ENCODE results near the gene KDM4B. TPM values are rescaled to one million over a fixed set of nuclear protein-coding genes. Genes with fewer than 3 reads are reported as not detected.

The KDM4B gene
- polyA plus RNA-seq, 3 donors = 6.4 to 22.7 (median 12.7) TPM

DNA sequence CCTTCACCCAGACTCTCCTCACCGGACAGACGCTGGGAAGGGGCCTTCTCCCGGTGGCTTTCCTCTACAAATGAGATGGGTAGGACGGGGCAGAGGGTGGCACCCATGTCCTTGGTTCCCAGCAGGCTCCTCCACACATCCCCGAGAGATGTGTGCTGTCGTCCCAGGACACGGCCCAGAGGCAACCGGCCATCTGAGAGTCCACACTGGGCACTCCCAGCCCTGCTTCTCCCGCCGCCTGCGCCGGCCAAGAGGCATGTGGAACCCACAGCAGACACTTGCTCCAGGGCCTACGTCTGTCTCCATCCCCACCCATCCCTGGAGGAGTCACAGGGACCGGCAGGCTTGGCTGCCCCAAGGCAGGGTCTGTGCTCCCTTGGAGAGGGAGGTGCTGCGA lies 179.9 kb downstream of the KDM4B start:
- H3K27ac Mint-ChIP-seq = no peak overlapping the region
- no peak overlapping the region for H3K27ac ChIP-seq (ENCODE audit: low read depth in 1 of 2, low read length in 2 of 2)
- peaks cover 45 to 60% of the 10 kb centered on the region in 2 donors for H3K36me3 ChIP-seq (replicated peaks in 1 of 2; ENCODE audit: control insufficient read depth in 1 of 2, insufficient read depth in 2 of 2, low read length in 2 of 2)
- H3K4me1 Mint-ChIP-seq = no peaks in the 10 kb centered on the region
- no peak overlapping the region for H2AFZ ChIP-seq (ENCODE audit: insufficient read depth, low read depth, low read length, poor library complexity, severe bottlenecking)
- TF ChIP-seq, protein P1, sequence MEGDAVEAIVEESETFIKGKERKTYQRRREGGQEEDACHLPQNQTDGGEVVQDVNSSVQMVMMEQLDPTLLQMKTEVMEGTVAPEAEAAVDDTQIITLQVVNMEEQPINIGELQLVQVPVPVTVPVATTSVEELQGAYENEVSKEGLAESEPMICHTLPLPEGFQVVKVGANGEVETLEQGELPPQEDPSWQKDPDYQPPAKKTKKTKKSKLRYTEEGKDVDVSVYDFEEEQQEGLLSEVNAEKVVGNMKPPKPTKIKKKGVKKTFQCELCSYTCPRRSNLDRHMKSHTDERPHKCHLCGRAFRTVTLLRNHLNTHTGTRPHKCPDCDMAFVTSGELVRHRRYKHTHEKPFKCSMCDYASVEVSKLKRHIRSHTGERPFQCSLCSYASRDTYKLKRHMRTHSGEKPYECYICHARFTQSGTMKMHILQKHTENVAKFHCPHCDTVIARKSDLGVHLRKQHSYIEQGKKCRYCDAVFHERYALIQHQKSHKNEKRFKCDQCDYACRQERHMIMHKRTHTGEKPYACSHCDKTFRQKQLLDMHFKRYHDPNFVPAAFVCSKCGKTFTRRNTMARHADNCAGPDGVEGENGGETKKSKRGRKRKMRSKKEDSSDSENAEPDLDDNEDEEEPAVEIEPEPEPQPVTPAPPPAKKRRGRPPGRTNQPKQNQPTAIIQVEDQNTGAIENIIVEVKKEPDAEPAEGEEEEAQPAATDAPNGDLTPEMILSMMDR (IDR thresholded peaks at IDR 0.05) = no peak
- no peak for DNase-seq
- no peaks in the 10 kb centered on the region for H3K4me1 ChIP-seq (ENCODE audit: control insufficient read depth in 1 of 2, insufficient read depth in 2 of 2, low read length in 2 of 2)
- no peak overlapping the region for H3K4me2 ChIP-seq (replicated peaks; ENCODE audit: extremely low read depth, low read length, poor library complexity, severe bottlenecking)
- intact Hi-C loops (cut with micrococcal nuclease) = no loop called here
- peaks cover 0 to 2% (median 0%) of the 10 kb centered on the region in 7 donors for H3K9me3 Mint-ChIP-seq
- H3K9me3 ChIP-seq (replicated peaks in 1 of 2; ENCODE audit: control insufficient read depth in 1 of 2, insufficient read depth in 1 of 2, low read length in 2 of 2) = no peaks in the 10 kb centered on the region
- H3K4me3 Mint-ChIP-seq = no peak overlapping the region
- H3K9ac ChIP-seq (ENCODE audit: insufficient read depth, low read length, poor library complexity, severe bottlenecking) = no peak overlapping the region
- 93% methylated on average over 13 of the region's 15 CpGs for WGBS (ENCODE audit: insufficient coverage)
- H3K27me3 ChIP-seq (ENCODE audit: control insufficient read depth in 2 of 2, insufficient read depth in 2 of 2, low read length in 2 of 2) = no peaks in the 10 kb centered on the region
- peaks cover 13% of the 10 kb centered on the region for H4K20me1 ChIP-seq (ENCODE audit: insufficient read depth, low read length)
- no peaks in the 10 kb centered on the region for H3K79me2 ChIP-seq (ENCODE audit: insufficient read depth, low read length)
- H3K4me3 ChIP-seq (replicated peaks in 1 of 3; ENCODE audit: low read depth in 2 of 3, low read length in 3 of 3) = no peak overlapping the region
- H3K36me3 Mint-ChIP-seq = peaks cover 41 to 59% of the 10 kb centered on the region in 2 donors
- H3K27me3 Mint-ChIP-seq (ENCODE audit: low read depth in 3 of 3) = peaks cover 0 to 2% (median 0%) of the 10 kb centered on the region in 3 donors

DNA sequence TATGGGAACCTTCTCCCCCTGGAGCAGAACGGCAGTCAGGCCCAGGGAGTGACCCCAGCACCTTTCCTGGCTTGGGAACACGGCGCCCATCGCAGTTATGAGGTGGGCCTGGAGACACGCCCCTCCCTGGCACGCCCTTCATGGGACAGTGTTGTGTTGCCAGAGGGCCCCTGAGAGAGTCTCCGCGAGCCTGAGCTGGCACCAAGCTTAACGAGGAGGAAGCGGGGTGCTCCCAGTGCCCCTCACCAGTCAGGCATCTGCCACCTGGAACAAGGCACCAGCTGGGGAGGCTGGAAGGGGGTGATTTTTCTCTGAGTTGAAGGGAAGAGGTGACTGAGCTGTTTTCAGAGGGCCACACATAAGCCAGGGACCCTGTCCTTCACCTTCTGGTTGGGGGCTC lies 180.6 kb downstream of the KDM4B start:
- Mint-ChIP-seq H3K27me3 (ENCODE audit: low read depth in 3 of 3) (peaks cover 0 to 2% (median 0%) of the 10 kb centered on the region in 3 donors), H3K27ac (no peak overlapping the region), H3K4me3 (no peak overlapping the region), H3K4me1 (no peaks in the 10 kb centered on the region), H3K9me3 (peaks cover 0 to 2% (median 0%) of the 10 kb centered on the region in 7 donors), H3K36me3 (peaks cover 40 to 52% of the 10 kb centered on the region in 2 donors)
- TF ChIP-seq, protein P1 (IDR thresholded peaks at IDR 0.05) = no peak
- no peaks in the 10 kb centered on the region for H3K79me2 ChIP-seq (ENCODE audit: insufficient read depth, low read length)
- no peaks in the 10 kb centered on the region for H3K4me1 ChIP-seq (ENCODE audit: control insufficient read depth in 1 of 2, insufficient read depth in 2 of 2, low read length in 2 of 2)
- no peak for DNase-seq
- H3K27me3 ChIP-seq (ENCODE audit: control insufficient read depth in 2 of 2, insufficient read depth in 2 of 2, low read length in 2 of 2) = no peaks in the 10 kb centered on the region
- no peak overlapping the region for H2AFZ ChIP-seq (ENCODE audit: insufficient read depth, low read depth, low read length, poor library complexity, severe bottlenecking)
- H3K36me3 ChIP-seq (replicated peaks in 1 of 2; ENCODE audit: control insufficient read depth in 1 of 2, insufficient read depth in 2 of 2, low read length in 2 of 2) = peaks cover 42 to 53% of the 10 kb centered on the region in 2 donors
- WGBS (ENCODE audit: insufficient coverage) = 97% methylated on average over 9 of the region's 10 CpGs
- no peak overlapping the region for H3K9ac ChIP-seq (ENCODE audit: insufficient read depth, low read length, poor library complexity, severe bottlenecking)
- intact Hi-C loops (cut with micrococcal nuclease) = no loop called here
- H3K4me3 ChIP-seq (replicated peaks in 1 of 3; ENCODE audit: low read depth in 2 of 3, low read length in 3 of 3) = no peak overlapping the region
- no peaks in the 10 kb centered on the region for H3K9me3 ChIP-seq (replicated peaks in 1 of 2; ENCODE audit: control insufficient read depth in 1 of 2, insufficient read depth in 1 of 2, low read length in 2 of 2)
- H4K20me1 ChIP-seq (ENCODE audit: insufficient read depth, low read length) = peaks cover 17% of the 10 kb centered on the region
- no peak overlapping the region for H3K4me2 ChIP-seq (replicated peaks; ENCODE audit: extremely low read depth, low read length, poor library complexity, severe bottlenecking)
- no peak overlapping the region for H3K27ac ChIP-seq (ENCODE audit: low read depth in 1 of 2, low read length in 2 of 2)

Measured in CD14-positive monocyte (primary cell).